GM12878 (cell line): ENCODE data around the gene ATG5. TPM values are rescaled to one million over a fixed set of nuclear protein-coding genes. Genes with fewer than 3 reads are reported as not detected.

Experiments
- ATAC-seq: fragments of 200-7000 bp; cut with Tn5 transposase; 3 replicates; pipeline ENCODE4 v1.9.1; 2020; ENCODE audit warnings: mild to moderate bottlenecking, moderate library complexity
- BruUV-seq: library from RNA; stranded (reverse); fragments of 400-500 nt; replicated peaks from 2 replicates; lab custom pipeline; 2021; lab: Mats Ljungman, UMichigan
- CTCF ChIA-PET: fragments of 300-600 bp; sonication (Branson Sonifier 250); formaldehyde crosslinking; extraction: SDS; loops from one replicate; lab custom pipeline; 2021; ENCODE audit warnings: inconsistent platforms; lab: Yijun Ruan, JAX
- POLR2A ChIA-PET: fragments of 350-600 bp; formaldehyde crosslinking; extraction: SDS; loops from one replicate; lab custom pipeline; 2021; ENCODE audit warnings: inconsistent platforms; lab: Charles Lee
- RAD21 ChIA-PET: fragments of 300-600 bp; sonication (Branson Sonifier 250); formaldehyde crosslinking; loops from one replicate; lab custom pipeline; 2023; ENCODE audit warnings: antibody characterized with exemption; ENCODE audit not compliant: unreplicated experiment; lab: Charles Lee
- SMC1A ChIA-PET: fragments of 300-600 bp; sonication (Branson Sonifier 250); formaldehyde crosslinking; loops from one replicate; lab custom pipeline; 2023; ENCODE audit not compliant: unreplicated experiment, uncharacterized antibody; lab: Charles Lee
- DNase-seq: peaks from one replicate; pipeline ENCODE4 v3.0.0-alpha.2; 2011; ENCODE audit warnings: low read depth, low spot score
- FAIRE-seq: peaks from 3 replicates; lab custom pipeline; 2011; peaks lifted over from hg19 to GRCh38; lab: Jason Lieb, UNC
- H2AFZ ChIP-seq: 2 replicates; pipeline ENCODE4 v1.6.0; 2011; ENCODE audit warnings: low read depth, low read length, control low read depth; ENCODE audit not compliant: control insufficient read depth
- H3K27ac ChIP-seq: 2 replicates; pipeline ENCODE4 v1.5.1; 2011; ENCODE audit warnings: control low read depth; ENCODE audit not compliant: control insufficient read depth, insufficient read depth
- H3K27me3 ChIP-seq, 2 experiments: replicated peaks in 1 of 2; 2 replicates each; pipeline versions ENCODE4 v1.6.0 to v1.6.1; 2011; ENCODE audit warnings: low read length in 1 of 2; ENCODE audit not compliant: control insufficient read depth in 2 of 2, insufficient read depth in 2 of 2
- H3K36me3 ChIP-seq, 2 experiments: 2 replicates each; pipeline ENCODE4 v1.5.1; 2011; ENCODE audit warnings: low read length in 1 of 2; ENCODE audit not compliant: control insufficient read depth in 2 of 2, insufficient read depth in 2 of 2
- H3K4me1 ChIP-seq: 2 replicates; pipeline ENCODE4 v1.6.1; 2011; ENCODE audit warnings: mild to moderate bottlenecking, low read length, moderate library complexity, mixed read lengths; ENCODE audit not compliant: control insufficient read depth, insufficient read depth
- H3K4me2 ChIP-seq: 2 replicates; pipeline ENCODE4 v1.6.0; 2011; ENCODE audit warnings: control low read depth; ENCODE audit not compliant: control insufficient read depth, insufficient read depth
- H3K4me3 ChIP-seq: fragments of 200-600 bp; sonication (generic); 2 replicates; pipeline ENCODE4 v1.5.1; 2016
- H3K79me2 ChIP-seq: 2 replicates; pipeline ENCODE4 v1.6.0; 2011; ENCODE audit warnings: low read length; ENCODE audit not compliant: control insufficient read depth, insufficient read depth
- H3K9ac ChIP-seq: 2 replicates; pipeline ENCODE4 v1.8.0; 2011; ENCODE audit warnings: low read length, control low read depth, mixed read lengths; ENCODE audit not compliant: control insufficient read depth, insufficient read depth
- H3K9me3 ChIP-seq: replicated peaks from 3 replicates; pipeline ENCODE4 v1.5.1; 2011; ENCODE audit warnings: mild to moderate bottlenecking, low read length; ENCODE audit not compliant: control insufficient read depth, insufficient read depth
- H4K20me1 ChIP-seq: 2 replicates; pipeline ENCODE4 v1.6.0; 2011; ENCODE audit not compliant: control insufficient read depth, insufficient read depth
- CBX5 ChIP-seq: sonication (generic); IDR thresholded peaks from 2 replicates; pipeline ENCODE4 v1.6.1; 2016; ENCODE audit warnings: low read depth, moderate library complexity, mild to moderate bottlenecking, inconsistent platforms
- CHD2 ChIP-seq: IDR thresholded peaks from 2 replicates; pipeline ENCODE4 v1.6.1; 2011; ENCODE audit warnings: low read depth, low read length, improper control_type of control experiment, borderline replicate concordance
- DPF2 ChIP-seq: fragments of 450-650 bp; IDR thresholded peaks from 2 replicates; pipeline ENCODE4 v1.6.1; 2017; ENCODE audit warnings: mild to moderate bottlenecking
- GABPA ChIP-seq: IDR thresholded peaks from 2 replicates; pipeline ENCODE4 v1.6.1; 2014; ENCODE audit warnings: antibody characterized with exemption, low read depth, mild to moderate bottlenecking, inconsistent platforms
- IKZF1 ChIP-seq: fragments of 450-650 bp; conservative IDR thresholded peaks from 2 replicates; pipeline ENCODE4 v1.6.1; 2017; ENCODE audit warnings: antibody characterized with exemption, mild to moderate bottlenecking
- MYB ChIP-seq: fragments of 150-350 bp; IDR thresholded peaks from 2 replicates; pipeline ENCODE4 v1.6.1; 2014; ENCODE audit warnings: mild to moderate bottlenecking, low read depth, low read length, borderline replicate concordance
- NFYB ChIP-seq: IDR thresholded peaks from 2 replicates; pipeline ENCODE4 v1.6.1; 2011; ENCODE audit warnings: low read depth, mild to moderate bottlenecking, low read length, improper control_type of control experiment, moderate library complexity; ENCODE audit not compliant: insufficient read depth
- NR2F1 ChIP-seq: fragments of 450-650 bp; conservative IDR thresholded peaks from 2 replicates; pipeline ENCODE4 v1.6.1; 2017; ENCODE audit warnings: mild to moderate bottlenecking
- ZNF207 ChIP-seq: fragments of 450-650 bp; IDR thresholded peaks from 2 replicates; pipeline ENCODE4 v1.6.1; 2014; ENCODE audit warnings: antibody characterized with exemption, mild to moderate bottlenecking, borderline replicate concordance
- ZSCAN29 ChIP-seq: fragments of 450-650 bp; IDR thresholded peaks from 2 replicates; pipeline ENCODE4 v1.6.1; 2017; ENCODE audit warnings: mild to moderate bottlenecking, moderate library complexity
- WGBS: methylation state at CpG from one replicate; pipeline ENCODE4 v1.1.6; 2016; ENCODE audit warnings: low lambda C conversion rate; ENCODE audit not compliant: insufficient replicate concordance, insufficient coverage; ENCODE audit errors: missing lambda C conversion rate; 5-methylcytosine and 5-hydroxymethylcytosine counted together
- in situ Hi-C: fragments of 300-500 bp; cut with MboI; formaldehyde crosslinking; loops from 9 replicates; pipeline ENCODE4 v1.14.3; 2018; ENCODE audit warnings: mixed read lengths
- intact Hi-C: fragments of 100-400 bp; cut with micrococcal nuclease; formaldehyde crosslinking; loops from one replicate; pipeline ENCODE4 v1.14.2; 2022; ENCODE audit not compliant: unreplicated experiment
- polyA plus RNA-seq, 11 experiments: library from polyadenylated mRNA; depleted of rRNA in 4 of 11; unstranded in 6 of 11; stranded (reverse) in 5 of 11; fragments of >200 nt; fragmentation: Nextera tagmentation in 4 of 11; fragmentation: Illumina TruSeq in 1 of 11; extraction: Ambion mirVana in 4 of 11; extraction: Trizol in 1 of 11; gene quantifications; 1 replicate in 1 of 11; 2 replicates in 10 of 11; pipeline versions ENCODE4 v1.2.1 to v1.2.3, GENCODE V29; 2011 to 2016; ENCODE audit warnings: inconsistent platforms in 2 of 11, missing spikeins in 2 of 11, low read depth in 1 of 11
- total RNA-seq, 4 experiments: library from RNA; depleted of rRNA in 3 of 4; stranded (reverse); fragments of >200 nt in 3 of 4; fragmentation: Illumina TruSeq in 1 of 4; extraction: Trizol in 1 of 4; gene quantifications; 2 replicates each; pipeline versions ENCODE4 v1.2.1 to v1.2.3, GENCODE V29; 2013 to 2021
- TF ChIP-seq, protein P1 (sequence below): fragments of 450-650 bp; IDR thresholded peaks from 2 replicates; pipeline ENCODE4 v1.6.1; 2018; ENCODE audit warnings: mild to moderate bottlenecking, low read depth, moderate library complexity; ENCODE audit not compliant: partially characterized antibody

The ATG5 gene
- total and polyA plus RNA-seq, 10 of the 15 experiments (the other 5 are each of a cell fraction or from before 2014, with no cell fraction given): 12.9 to 51.8 (median 23.9) TPM

DNA sequence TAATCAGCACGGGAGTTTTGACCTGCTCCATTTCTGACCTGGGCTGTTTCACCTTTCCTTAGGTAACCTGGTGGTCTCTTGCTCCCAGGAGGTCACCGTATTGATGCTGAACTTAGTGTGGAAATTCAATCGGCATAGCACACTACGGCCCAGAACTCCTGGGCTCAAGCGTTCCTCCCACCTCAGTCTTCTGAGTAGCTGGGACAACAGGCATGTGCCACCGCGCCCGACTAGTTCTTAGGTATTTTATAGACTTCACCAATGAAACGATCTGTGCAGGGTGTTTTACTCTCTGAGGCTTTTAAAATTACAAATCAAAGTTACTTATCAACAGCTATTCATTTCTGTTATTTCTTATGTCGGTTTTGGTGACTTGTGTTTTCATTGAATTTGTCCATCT is 42.1 kb downstream of the ATG5 start:
- ChIA-PET POLR2A (no interaction called here), RAD21 (no interaction called here), CTCF (interaction anchor here (0.6 to 1.9 kb wide), 3 partner anchors 15 to 59 kb away, joined by 3 to 7 read pairs (median 3); no protein-coding TSS in a partner anchor)
- intact Hi-C loops (no loop called here), in situ Hi-C loops (loop anchor here (25.0 kb wide), 1 partner anchor 1196 kb away; no protein-coding TSS in a partner anchor)
- Histone ChIP-seq H4K20me1 (no peaks in the 10 kb centered on the region), H3K79me2 (no peaks in the 10 kb centered on the region), H3K9me3 (no peaks in the 10 kb centered on the region), H3K9ac (no peak overlapping the region), H3K4me2 (no peak overlapping the region)
- no TSS peak for BruUV-seq
- no peak for FAIRE-seq
- 94% methylated on average over 10 of the region's 10 CpGs for WGBS
- TF ChIP-seq GABPA (no peak), CBX5 (no peak), ZNF207 (no peak), IKZF1 (no peak), CHD2 (no peak), NR2F1 (no peak), DPF2 (no peak), ZSCAN29 (no peak), MYB (no peak), NFYB (no peak)
- TF ChIP-seq, protein P1, sequence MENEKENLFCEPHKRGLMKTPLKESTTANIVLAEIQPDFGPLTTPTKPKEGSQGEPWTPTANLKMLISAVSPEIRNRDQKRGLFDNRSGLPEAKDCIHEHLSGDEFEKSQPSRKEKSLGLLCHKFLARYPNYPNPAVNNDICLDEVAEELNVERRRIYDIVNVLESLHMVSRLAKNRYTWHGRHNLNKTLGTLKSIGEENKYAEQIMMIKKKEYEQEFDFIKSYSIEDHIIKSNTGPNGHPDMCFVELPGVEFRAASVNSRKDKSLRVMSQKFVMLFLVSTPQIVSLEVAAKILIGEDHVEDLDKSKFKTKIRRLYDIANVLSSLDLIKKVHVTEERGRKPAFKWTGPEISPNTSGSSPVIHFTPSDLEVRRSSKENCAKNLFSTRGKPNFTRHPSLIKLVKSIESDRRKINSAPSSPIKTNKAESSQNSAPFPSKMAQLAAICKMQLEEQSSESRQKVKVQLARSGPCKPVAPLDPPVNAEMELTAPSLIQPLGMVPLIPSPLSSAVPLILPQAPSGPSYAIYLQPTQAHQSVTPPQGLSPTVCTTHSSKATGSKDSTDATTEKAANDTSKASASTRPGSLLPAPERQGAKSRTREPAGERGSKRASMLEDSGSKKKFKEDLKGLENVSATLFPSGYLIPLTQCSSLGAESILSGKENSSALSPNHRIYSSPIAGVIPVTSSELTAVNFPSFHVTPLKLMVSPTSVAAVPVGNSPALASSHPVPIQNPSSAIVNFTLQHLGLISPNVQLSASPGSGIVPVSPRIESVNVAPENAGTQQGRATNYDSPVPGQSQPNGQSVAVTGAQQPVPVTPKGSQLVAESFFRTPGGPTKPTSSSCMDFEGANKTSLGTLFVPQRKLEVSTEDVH: no peak
- TF ChIP-seq, all 136 proteins: peak for 0
- SMC1A ChIA-PET: interaction anchor here (0.7 to 1.2 kb wide), 3 partner anchors 9 to 1395 kb away, joined by 3 to 4 read pairs (median 3); no protein-coding TSS in a partner anchor
- Histone ChIP-seq H3K4me3 (no peak overlapping the region), H3K4me1 (no peaks in the 10 kb centered on the region), H3K27ac (no peak overlapping the region), H3K36me3 (no peaks in the 10 kb centered on the region; a peak in 1 of 4 replicates), H3K27me3 (no peaks in the 10 kb centered on the region), H2AFZ (no peak overlapping the region)
- DNase-seq (no peak), ATAC-seq (no peak)
